DND-41 (cell line): ENCODE measurements around the gene TRMU.

Experiments used
- ATAC-seq: fragments of 200-7000 bp; cut with Tn5 transposase; 3 replicates; pipeline ENCODE4 v1.9.1; 2021; ENCODE audit warnings: low read depth; ENCODE audit not compliant: insufficient read depth
- DNase-seq: peaks from one replicate; pipeline ENCODE4 v3.0.0-alpha.2; 2020
- H2AFZ ChIP-seq: 2 replicates; pipeline ENCODE4 v1.6.0; 2012; ENCODE audit warnings: low read depth, low read length
- H3K27ac ChIP-seq: 2 replicates; pipeline ENCODE4 v1.5.1; 2012; ENCODE audit warnings: low read length, inconsistent platforms
- H3K27me3 ChIP-seq: fragments of 200-600 bp; sonication (generic); 2 replicates; pipeline ENCODE4 v1.6.0; 2012; ENCODE audit warnings: low read length, mild to moderate bottlenecking, inconsistent platforms; ENCODE audit not compliant: insufficient read depth, poor library complexity
- H3K36me3 ChIP-seq: 2 replicates; pipeline ENCODE4 v1.5.1; 2012; ENCODE audit warnings: low read length, inconsistent platforms; ENCODE audit not compliant: insufficient read depth
- H3K4me1 ChIP-seq: 2 replicates; pipeline ENCODE4 v1.5.1; 2012; ENCODE audit warnings: mild to moderate bottlenecking, low read length; ENCODE audit not compliant: insufficient read depth
- H3K4me2 ChIP-seq: 2 replicates; pipeline ENCODE4 v1.6.0; 2012; ENCODE audit warnings: mild to moderate bottlenecking, moderate library complexity, low read length, inconsistent platforms; ENCODE audit not compliant: insufficient read depth
- H3K4me3 ChIP-seq, 2 experiments: fragments of 200-600 bp in 1 of 2; shearing (Covaris generic) in 1 of 2; 2 replicates each; pipeline ENCODE4 v1.5.1; 2012 to 2016; ENCODE audit warnings: inconsistent platforms in 2 of 2, low read length in 2 of 2, mild to moderate bottlenecking in 2 of 2, low read depth in 1 of 2, moderate library complexity in 1 of 2
- H3K79me2 ChIP-seq: 2 replicates; pipeline ENCODE4 v1.6.0; 2012; ENCODE audit warnings: low read length, inconsistent platforms; ENCODE audit not compliant: insufficient read depth
- H3K9ac ChIP-seq: 2 replicates; pipeline ENCODE4 v1.6.0; 2012; ENCODE audit warnings: low read depth, mild to moderate bottlenecking, inconsistent platforms, low read length, moderate library complexity
- H3K9me3 ChIP-seq: 2 replicates; pipeline ENCODE4 v1.5.1; 2012; ENCODE audit warnings: low read length, moderate library complexity, mild to moderate bottlenecking, inconsistent platforms; ENCODE audit not compliant: insufficient read depth, severe bottlenecking
- H4K20me1 ChIP-seq: 2 replicates; pipeline ENCODE4 v1.6.0; 2012; ENCODE audit warnings: low read length; ENCODE audit not compliant: insufficient read depth
- EZH2 ChIP-seq: IDR thresholded peaks from 3 replicates; pipeline ENCODE4 v1.6.1; 2012; ENCODE audit warnings: borderline replicate concordance, low read depth, mild to moderate bottlenecking, moderate library complexity, low read length, inconsistent platforms; ENCODE audit not compliant: severe bottlenecking
- TF ChIP-seq, protein P1 (sequence below): IDR thresholded peaks from 2 replicates; pipeline ENCODE4 v1.5.1; 2012; ENCODE audit warnings: borderline replicate concordance, low read length, moderate library complexity, mild to moderate bottlenecking; ENCODE audit not compliant: poor library complexity, severe bottlenecking; ENCODE audit errors: extremely low read depth

Gene TRMU, protein sequence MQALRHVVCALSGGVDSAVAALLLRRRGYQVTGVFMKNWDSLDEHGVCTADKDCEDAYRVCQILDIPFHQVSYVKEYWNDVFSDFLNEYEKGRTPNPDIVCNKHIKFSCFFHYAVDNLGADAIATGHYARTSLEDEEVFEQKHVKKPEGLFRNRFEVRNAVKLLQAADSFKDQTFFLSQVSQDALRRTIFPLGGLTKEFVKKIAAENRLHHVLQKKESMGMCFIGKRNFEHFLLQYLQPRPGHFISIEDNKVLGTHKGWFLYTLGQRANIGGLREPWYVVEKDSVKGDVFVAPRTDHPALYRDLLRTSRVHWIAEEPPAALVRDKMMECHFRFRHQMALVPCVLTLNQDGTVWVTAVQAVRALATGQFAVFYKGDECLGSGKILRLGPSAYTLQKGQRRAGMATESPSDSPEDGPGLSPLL

DNA sequence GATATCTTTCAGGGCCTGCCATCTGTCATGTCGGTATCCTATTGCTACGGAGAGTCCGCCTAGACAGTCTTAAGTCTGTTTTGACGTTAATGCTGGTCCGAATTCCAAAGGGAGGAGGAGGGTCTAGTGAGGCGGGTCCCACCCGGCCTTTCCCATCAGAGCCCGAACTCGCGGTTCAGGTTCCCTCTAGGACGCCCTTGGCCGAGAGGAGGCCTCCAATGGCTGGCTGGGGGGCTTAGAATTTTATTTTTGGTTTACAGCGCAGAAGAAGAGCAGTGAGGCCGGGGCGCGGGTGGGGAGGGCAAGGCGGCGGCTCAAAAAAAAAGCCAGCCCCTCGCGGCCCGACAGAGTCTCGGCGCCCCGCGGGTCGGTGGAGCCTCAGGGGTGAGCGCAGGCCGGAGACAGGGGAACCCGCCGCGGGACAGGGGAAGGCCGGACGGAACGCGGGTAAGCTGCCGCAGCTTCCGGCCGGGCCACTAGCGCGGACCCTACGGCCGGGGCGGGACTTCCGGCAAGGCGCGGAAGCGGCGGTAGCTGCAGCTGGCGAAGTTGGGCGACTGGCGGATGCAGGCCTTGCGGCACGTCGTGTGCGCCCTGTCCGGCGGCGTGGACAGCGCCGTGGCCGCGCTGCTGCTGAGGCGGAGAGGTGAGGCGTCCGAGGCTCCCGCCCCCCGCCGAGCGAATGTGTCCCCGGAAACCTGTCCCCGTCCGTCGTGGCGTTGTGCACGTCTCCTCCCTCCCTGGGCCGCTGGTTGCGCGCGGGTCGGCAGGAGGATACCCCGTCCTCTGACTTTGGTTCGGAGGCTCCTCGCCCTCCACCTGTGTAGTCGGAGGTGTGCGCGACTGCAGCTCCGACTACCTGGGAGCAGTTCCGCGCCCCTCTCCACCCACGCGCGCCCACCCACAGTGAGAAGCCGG lies at the start of gene TRMU:
Gene TRMU, plus strand, starts transcription at position 514 of the 918 bp plus-strand sequence. Its CDS starts 51 bp downstream, at position 565.
- peaks cover 25% of the 10 kb centered on the region for H3K4me1 ChIP-seq
- H3K4me3 ChIP-seq = peak within 1 kb of the TSS; percentile 90 to 98
- H2AFZ ChIP-seq = peak within 1 kb of the TSS; percentile 97
- H3K27ac ChIP-seq = peak within 1 kb of the TSS; percentile 84
- peak within 1 kb of the TSS; percentile 83 for H3K4me2 ChIP-seq
- peak; percentile 87 for ATAC-seq
- H4K20me1 ChIP-seq = peaks cover 20% of the 10 kb centered on the region; the same call in 1 of the 2 replicates
- H3K27me3 ChIP-seq = no peaks in the 10 kb centered on the region
- peak within 1 kb of the TSS; percentile 94 for H3K9ac ChIP-seq
- peaks cover 48% of the 10 kb centered on the region for H3K79me2 ChIP-seq
- TF ChIP-seq, protein P1, sequence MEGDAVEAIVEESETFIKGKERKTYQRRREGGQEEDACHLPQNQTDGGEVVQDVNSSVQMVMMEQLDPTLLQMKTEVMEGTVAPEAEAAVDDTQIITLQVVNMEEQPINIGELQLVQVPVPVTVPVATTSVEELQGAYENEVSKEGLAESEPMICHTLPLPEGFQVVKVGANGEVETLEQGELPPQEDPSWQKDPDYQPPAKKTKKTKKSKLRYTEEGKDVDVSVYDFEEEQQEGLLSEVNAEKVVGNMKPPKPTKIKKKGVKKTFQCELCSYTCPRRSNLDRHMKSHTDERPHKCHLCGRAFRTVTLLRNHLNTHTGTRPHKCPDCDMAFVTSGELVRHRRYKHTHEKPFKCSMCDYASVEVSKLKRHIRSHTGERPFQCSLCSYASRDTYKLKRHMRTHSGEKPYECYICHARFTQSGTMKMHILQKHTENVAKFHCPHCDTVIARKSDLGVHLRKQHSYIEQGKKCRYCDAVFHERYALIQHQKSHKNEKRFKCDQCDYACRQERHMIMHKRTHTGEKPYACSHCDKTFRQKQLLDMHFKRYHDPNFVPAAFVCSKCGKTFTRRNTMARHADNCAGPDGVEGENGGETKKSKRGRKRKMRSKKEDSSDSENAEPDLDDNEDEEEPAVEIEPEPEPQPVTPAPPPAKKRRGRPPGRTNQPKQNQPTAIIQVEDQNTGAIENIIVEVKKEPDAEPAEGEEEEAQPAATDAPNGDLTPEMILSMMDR = no peak
- peak; percentile 79 for DNase-seq
- H3K9me3 ChIP-seq = no peaks in the 10 kb centered on the region
- H3K36me3 ChIP-seq = peaks cover 71% of the 10 kb centered on the region

DNA sequence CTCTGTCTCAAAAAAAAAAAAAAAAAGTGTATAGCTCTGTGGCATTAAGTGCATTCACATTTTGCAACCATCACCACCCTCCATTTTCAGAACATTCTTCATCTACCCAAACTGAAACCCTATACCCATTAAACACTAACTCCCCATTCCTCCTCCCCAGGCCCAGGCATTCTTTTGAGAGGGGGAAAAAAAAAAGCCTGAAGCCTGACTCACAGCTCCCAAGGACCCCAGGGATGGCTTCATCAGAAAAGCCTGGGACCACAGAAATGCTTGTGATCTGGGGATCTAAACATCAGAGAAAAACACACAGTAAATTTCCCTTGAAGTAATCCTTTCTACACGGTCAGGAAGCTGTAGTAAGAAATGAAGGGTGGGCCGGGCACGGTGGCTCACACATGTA lies 49.5 kb upstream of the TRMU start:
- H3K36me3 ChIP-seq = peaks cover 57% of the 10 kb centered on the region
- H3K4me2 ChIP-seq = no peak overlapping the region
- no peak overlapping the region for H2AFZ ChIP-seq
- no peaks in the 10 kb centered on the region for H3K4me1 ChIP-seq
- no peak overlapping the region for H3K4me3 ChIP-seq
- H3K9ac ChIP-seq = no peak overlapping the region
- H4K20me1 ChIP-seq = no peaks in the 10 kb centered on the region
- no peak for TF ChIP-seq EZH2
- TF ChIP-seq, protein P1 = no peak
- H3K79me2 ChIP-seq = no peaks in the 10 kb centered on the region
- H3K27me3 ChIP-seq = no peaks in the 10 kb centered on the region
- H3K27ac ChIP-seq = no peak overlapping the region
- no peaks in the 10 kb centered on the region for H3K9me3 ChIP-seq
- DNase-seq (no peak), ATAC-seq (no peak)

DNA sequence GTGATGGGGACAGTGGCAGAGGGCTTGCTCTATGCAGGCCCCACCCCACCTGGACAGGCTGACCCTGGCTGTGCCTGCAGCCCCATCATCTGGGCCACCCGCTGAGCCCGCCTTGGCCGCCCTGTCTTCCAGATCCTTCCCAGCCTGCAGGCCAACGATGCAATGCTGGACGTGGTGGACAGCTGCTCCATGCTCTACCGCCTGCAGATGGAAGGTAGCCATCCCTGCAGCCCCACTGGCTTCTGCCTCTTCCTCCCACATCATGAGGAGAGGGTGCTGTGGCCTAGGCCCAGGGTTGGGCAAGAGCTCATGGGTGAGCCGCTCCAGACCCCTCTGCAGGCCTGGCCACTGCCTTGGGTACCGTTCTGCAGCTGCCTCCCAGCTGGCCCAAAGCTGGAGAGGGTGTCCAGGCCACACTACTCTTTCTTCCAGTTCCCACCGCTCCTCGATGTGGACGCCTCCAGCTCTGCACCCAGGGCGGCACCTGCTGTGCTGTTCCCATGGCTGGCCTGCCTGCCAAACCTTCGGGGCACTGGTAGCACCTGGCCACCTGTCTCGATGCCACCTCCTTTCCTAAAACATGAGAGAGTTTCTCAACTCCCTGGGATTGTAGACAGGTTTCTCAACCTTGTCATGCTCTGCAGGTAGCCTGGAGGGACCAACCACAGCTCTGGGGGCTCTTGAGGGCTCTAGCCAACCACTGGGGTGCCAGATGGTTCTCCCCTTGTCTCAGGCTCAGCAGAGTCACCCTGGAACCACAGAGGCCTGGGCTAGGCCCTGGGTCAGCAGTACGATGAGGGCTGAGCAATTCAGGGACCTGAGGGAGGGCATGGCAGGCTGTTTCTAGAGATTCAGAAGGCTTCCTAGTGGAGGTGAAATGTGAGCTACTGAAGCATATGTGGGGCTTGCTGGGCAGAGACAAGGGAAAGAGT lies 48.3 kb upstream of the TRMU start:
- Histone ChIP-seq H3K4me2 (no peak overlapping the region), H4K20me1 (no peaks in the 10 kb centered on the region), H3K4me1 (no peaks in the 10 kb centered on the region), H3K27me3 (no peaks in the 10 kb centered on the region), H3K27ac (0 out of 2 replicates have a peak overlapping the region, but pooled peaks have one; percentile 40), H3K9me3 (no peaks in the 10 kb centered on the region), H2AFZ (no peak overlapping the region), H3K79me2 (no peaks in the 10 kb centered on the region), H3K36me3 (peaks cover 54% of the 10 kb centered on the region), H3K4me3 (no peak overlapping the region), H3K9ac (no peak overlapping the region)
- TF ChIP-seq, protein P1 = no peak
- no peak for TF ChIP-seq EZH2
- no peak for DNase-seq
- no peak for ATAC-seq
